Activated CD4-positive, alpha-beta T cell treated with anti-CD3 and anti-CD28 coated beads, Interleukin-2, amount 50 U/mL, for 1 hour (primary cell): Measurements from ENCODE around the gene BLTP2.
"Not testable (repeated sequence)": the region's sequence is repeated elsewhere in the genome, so short reads cannot be mapped to it uniquely, and the experiment has no call there.

Source experiments
- DNase-seq: peaks from one replicate; pipeline ENCODE4 v3.0.0-alpha.2; 2020

BLTP2 gene

DNA sequence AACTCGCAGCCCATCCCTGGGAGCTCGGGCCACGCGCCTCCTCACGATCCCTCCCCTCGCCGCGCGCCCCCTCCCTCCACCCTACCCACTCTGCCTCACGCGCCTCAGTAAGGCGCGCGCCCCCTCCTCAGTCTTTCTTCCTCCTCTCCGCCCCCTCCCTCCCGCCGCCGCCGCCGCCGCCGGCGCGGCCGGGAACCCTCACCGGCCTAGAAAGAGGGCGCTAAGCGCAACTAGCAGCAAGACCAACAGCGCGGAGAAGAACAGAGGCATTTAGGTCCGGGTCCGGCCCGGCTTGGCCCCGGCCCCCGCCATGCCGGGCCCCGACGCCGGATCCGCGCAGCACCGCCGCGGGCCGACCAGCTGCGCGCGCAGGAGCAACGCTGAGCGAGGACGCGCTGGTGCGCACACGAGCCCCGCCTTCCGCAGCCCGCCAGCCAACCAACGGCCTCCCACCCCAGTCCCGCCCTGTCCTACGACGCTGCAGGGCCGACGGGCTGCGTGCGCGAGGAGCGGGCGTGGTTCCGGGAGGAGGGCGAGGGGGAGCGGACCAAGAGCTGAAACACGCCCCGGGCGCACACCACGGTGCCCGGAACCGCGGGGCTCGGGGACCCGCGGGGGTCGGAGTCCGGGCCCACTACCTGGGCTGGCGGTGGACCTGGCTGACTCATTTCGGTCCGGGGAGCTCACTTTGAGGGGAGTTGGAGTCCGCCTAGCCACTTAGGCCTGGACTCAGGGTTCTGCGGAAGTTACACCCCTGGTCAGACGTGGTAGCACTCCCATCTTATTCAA is at the start of gene BLTP2:
Gene BLTP2 (minus strand): TSS at position 372 of the 789 bp plus-strand sequence. CDS start 102 bp downstream, at position 270.
- peak; percentile 95 for DNase-seq

DNA sequence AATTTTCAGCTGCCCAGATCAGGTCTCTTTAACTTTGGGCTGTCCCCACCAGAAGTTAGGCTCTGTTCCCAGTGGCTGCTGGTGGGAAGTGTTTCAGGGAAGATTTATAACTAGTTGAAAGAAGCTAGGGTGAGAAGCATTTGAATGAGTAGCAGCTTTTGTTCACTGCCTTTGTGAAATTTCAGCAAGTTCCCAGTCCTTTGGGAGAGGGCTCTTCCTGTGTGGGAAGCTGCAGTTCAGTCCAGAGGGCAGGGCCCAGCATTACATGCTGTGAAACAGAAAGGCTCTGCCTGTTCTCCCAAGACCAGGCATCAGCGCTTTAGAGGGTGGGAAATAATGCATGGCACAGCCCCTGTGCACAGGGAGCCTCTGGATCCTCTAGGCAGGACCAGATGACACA is 48.9 kb upstream of the BLTP2 start:
- DNase-seq: no peak

DNA sequence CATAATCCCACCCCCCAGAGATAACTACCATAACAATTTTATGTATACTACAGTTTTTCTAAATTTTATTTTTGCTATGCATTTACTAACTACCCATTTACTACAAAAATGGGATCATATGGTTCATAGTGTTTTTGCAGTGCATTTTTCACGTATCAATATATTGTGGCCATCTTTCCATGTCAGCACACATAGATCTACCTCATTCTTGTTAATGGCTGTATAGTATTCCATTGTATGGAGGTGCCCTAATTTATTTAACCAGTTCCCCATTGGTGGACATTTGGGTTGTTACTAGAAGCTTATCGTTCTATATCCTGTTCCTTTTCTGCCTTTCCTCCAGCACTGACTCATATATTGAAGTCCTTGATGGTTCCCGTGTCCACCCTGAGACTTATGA is 44.1 kb upstream of the BLTP2 start:
- no peak for DNase-seq

DNA sequence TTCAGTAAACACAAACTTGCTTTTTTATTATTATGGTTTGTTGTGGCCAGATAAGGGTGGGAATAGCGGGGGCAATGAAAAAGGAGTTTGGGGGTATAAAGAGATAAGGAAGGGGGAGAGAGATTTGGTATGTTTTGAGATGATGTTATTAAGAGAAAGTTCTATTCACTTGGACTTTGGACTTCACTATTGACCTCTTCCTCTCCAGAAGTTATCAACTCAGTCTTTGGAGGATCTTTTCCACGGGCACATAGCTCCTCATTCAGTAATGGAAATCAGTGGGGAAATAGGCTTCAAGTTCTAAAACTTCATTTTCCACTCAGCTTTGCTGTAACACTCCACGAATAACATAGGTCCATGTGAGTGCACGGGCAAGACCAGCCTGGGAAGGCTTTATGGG is 43.5 kb upstream of the BLTP2 start:
- no peak for DNase-seq

DNA sequence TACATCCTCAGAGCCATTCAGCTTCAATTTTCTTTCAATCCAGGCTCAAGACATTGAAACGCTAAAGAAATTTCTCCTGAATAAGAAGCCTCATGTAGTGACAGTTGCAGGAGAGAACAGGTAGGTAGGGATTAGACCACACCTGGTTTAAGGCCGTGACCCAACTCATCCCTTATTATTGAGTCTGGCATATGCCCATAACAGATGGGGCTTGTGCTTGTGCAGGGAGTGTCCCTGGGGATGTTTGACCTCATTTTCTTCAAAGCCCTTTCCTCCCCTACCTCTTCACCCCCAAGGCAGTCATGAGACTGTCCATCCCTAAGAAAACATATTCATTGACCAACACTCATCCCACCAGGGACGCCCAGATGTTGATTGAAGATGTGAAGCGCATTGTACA is 41.3 kb upstream of the BLTP2 start:
- DNase-seq: no peak

DNA sequence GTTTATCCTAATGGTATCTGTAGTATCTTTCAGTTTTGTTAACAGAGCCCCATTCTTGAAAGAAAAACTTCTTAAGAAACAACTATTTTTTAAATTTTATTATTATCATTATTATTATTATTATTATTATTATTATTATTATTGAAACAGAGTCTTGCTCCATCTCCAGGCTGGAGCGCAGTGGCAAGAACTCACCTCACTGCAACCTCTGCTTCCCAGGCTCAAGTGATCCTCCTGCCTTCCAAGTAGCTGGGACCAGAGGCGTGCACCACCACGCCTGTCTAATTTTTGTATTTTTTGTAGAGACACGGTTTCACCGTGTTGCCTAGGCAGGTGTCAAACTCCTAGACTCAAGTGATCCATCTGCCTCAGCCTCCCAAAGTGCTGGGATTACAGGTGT is 40.4 kb upstream of the BLTP2 start:
- no peak for DNase-seq

DNA sequence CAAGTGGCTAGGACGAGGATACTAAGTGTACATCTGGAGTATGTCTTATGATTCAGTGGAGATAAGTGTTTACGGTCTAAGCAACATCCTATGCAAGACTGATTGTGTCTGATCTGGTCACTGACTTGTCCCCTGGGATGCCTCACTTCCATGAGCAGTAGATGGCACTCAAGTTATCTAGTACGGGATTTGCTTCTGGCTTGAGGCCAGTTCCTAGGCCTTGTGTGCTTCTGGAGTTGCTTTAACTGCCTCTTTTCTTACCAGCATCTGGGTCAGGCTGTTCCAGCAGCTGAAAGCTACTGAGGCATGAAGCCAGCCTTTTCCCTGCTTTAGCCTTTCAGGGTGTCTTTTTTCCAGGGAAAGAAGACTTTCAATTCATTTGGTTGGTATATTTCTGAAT is 40.0 kb upstream of the BLTP2 start:
- DNase-seq: no peak

DNA sequence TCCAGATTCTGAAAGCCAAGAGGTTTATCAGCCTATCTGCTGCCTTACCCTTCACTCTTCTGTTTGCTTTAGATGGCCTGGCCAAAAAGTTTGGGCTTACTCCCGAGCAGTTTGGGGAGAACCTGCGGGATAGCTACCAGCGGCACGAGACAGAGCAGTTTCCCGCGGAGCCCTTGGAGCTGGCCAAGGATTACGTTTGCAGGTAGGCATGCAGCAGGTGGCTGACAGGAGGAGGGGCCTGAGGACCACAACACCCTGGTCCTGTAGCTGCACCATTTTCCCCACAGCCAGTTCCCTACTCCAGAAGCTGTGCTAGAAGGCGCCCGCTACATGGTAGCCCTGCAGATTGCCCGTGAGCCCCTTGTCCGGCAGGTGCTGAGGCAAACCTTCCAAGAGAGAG is 37.7 kb upstream of the BLTP2 start:
- no peak for DNase-seq

DNA sequence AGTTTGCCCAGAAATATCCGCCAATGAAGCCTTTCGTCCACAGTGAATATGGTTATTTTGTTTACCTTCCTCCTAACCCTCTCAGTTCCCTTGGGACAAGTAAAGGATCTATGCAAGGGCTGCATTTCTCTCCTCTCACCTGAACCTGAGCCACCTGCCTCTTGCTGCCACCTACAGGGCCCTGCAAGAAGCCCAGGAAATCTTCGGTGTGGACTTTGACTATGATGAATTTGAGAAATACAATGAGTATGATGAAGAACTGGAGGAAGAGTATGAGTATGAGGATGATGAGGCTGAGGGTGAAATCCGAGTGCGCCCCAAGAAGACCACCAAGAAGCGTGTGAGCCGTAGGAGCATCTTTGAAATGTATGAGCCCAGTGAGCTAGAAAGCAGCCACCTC is 31.0 kb upstream of the BLTP2 start:
- DNase-seq: no peak

DNA sequence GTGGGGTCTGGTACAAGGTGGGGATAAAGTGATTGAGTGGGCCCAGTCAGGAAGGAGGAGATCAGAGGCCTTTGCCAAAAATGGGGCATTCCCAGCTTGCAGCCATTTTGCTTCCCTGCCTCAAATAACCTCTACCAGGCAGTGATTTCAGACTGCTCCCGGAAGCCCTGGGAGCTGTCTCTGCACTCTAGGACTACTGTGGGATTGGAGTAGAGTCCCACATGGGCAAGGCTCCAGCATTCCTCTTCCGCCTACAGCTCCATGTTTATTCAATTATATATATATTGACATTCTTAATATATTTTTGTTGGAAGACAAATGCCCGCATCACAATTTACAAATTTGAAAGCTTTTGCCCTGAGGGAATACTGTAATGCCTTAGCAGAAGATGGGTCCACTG is 30.5 kb upstream of the BLTP2 start:
- DNase-seq: no peak

DNA sequence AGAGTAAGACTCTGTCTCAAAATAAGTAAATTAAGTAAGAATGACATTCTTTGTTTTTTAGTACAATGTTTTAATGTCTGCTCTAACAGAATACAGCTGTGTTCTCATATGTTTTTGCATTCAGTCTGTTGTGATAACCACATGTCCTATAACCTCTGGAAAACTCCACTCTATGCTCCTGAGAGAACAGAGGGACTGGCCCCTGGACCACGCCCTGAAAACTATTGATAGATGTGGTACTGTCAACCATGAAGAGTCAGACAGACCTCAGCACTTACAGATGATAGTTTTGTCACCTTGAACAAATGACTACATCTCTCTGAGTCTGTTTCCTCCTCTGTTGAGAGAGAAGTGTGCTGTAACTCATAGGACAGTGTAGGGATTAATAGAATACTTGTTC is 25.0 kb upstream of the BLTP2 start:
- no peak for DNase-seq

DNA sequence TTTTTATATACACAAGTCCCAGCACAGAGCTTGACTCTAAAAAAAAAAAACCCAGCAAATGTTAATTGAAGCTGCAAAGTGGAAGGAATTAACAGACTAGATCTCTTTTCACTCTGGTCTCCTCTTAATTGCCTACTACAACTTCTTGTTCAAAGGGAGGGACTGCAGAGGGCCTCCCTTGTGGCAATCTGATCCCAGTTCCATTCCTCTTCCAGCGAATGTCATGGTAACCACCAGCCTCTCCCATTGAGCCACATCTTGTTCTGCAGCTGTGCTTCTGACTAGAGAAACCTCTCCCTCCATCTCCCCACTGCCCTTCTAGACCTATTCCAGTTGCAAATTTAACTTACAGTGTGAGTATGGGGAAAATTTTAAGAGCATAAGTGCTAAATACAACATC is 22.9 kb upstream of the BLTP2 start:
- DNase-seq: no peak

DNA sequence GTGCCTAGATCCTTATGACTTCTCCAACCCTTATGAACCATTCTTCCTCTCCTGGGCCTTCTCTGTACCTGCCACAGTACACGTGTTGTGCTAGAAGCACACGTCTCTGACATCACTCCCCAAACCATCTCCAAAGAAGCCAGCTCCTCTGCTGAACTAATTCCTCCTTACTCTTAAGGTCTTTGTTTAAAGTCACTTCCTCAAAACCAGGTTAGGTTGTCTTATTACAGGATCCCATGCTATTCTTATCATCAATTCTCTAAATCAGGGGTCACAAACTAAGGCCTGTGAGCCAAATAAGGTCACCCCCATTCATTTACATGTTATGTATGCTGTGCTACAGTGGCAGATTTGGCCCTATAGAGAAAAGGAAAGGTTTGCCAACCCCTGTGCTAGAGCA is 21.0 kb upstream of the BLTP2 start:
- DNase-seq: no peak

DNA sequence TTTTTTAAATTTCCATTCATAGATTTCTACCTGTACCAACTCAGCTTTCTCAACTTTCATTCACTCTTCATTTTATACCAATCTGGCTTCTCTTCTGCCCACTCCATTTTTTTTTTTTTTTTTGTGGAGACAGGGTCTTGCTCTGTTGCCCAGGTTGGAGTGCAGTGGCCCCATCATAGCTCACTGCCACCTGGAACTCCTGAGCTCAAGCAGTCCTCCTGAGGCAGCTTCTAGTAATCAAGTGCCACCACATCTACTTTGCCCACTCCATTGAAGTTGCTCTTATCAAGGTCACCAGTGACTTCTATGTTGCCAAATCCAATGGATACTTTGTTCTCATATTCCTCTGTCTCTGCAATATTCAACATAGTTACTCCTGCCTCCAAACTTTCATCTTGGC is 18.8 kb upstream of the BLTP2 start:
- DNase-seq: no peak

DNA sequence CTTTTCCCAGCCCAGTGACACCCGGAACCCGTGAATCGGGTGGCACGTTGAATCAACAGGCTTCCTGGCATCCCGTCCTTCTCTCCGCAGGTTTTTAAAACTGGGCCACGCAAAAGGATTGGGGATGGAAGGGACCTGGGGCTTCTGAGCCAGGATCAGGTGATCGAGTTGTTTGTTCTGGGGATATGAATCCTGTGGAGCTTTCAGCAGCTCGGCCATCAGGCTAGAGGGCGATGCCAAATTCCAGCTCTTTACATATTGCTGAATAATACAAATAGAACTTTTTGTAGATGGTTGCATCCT is 17.5 kb upstream of the BLTP2 start:
- no peak for DNase-seq

DNA sequence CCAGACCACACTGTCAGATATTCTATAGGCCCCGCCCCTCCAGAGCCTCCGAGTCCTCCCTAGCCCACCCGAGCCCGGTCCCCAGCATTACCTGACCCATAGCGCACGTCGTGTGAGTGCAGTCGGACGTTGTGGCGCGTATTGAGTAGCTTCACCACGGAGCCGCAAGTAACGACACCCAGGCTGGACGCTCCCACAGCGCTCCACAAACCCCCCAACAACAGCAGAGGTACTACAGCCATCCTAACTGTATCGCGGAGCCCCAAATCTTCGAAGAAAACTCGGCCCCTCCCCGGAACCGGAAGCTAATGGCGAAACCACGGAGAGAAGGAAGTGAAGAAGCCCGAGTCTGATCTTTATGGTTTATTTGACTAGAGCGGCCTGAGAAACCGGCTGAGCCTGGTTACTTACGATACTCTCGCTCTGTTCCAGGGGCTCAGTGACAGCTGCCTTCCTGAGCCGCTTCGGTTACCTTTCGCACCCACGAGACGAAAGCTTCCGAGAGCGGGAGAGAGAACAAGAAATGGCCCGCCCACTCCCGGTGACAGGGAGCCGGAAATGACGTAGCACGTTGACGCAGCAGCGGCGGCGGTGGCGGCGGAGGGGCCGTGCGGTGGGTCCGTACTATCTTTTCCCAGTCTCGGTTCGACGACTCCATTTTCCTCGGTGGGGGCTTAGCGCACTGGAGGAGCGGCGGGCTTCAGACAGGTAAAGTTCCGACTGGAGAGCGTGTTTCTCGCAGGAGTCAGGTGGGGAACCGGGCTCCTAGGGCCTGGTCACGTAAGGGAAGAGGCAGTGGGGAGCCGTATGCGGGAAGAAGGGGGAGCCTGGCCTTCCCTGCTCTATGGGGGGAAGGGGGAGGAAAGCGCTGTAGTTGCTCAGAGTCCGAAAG is 16.9 kb upstream of the BLTP2 start, which contains the start of the genes SDF2 and SUPT6H:
Gene SDF2 (minus strand): TSS at position 272 of the 892 bp plus-strand sequence. CDS start 30 bp downstream, at position 242.
Gene SUPT6H (plus strand): TSS at position 571 of the 892 bp plus-strand sequence. CDS start 11,197 bp downstream, outside the sequence.
- DNase-seq: peak; percentile 91

DNA sequence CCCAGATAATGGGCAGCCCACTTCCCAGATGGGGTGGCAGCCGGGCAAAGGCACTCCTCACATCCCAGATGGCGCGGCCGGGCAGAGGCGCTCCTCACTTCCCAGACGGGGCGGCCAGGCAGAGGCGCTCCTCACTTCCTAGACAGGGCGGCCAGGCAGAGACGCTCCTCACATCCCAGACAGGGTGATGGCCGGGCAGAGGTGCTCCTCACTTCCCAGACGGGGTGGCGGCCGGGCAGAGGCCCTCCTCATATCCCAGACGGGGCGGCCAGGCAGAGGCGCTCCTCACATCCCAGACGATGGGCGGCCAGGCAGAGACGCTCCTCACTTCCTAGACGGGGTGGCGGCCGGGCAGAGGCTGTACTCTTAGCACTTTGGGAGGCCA is 14.5 kb upstream of the BLTP2 start:
- DNase-seq: not testable (repeated sequence)

DNA sequence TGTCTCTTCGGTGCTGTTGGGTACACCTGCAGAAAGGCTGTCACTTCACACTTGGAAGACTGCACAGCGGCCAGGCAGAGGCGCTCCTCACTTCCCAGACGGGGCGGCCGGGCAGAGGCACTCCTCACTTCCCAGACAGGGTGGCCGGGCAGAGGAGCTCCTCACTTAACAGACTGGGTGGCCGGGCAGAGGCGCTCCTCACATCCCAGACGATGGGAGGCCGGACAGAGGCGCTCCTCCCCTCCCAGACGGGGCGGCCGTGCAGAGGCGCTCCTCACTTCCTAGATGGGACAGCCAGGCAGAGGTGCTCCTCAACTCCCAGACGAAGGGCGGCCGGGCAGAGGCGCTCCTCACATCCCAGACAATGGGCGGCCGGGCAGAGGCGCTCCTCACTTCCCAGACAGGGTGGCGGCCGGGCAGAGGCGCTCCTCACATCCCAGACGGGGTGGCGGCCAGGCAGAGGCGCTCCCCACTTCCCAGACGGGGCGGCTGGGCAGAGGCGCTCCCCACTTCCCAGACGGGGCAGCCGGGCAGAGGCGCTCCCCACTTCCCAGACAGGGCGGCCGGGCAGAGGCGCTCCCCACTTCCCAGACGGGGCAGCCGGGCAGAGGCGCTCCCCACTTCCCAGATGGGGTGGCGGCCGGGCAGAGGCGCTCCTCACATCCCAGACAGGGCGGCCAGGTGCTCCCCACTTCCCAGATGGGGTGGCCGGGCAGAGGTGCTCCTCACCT is 14.0 kb upstream of the BLTP2 start:
- not testable (repeated sequence) for DNase-seq

DNA sequence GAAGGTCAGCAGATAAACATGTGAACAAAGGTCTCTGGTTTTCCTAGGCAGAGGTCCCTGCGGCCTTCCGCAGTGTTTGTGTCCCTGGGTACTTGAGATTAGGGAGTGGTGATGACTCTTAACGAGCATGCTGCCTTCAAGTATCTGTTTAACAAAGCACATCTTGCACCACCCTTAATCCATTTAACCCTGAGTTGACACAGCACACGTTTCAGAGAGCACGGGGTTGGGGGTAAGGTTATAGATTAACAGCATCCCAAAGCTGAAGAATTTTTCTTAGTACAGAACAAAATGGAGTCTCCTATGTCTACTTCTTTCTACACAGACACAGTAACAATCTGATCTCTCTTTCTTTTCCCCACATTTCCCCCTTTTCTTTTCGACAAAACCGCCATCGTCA is 13.4 kb upstream of the BLTP2 start:
- DNase-seq: not testable (repeated sequence)

DNA sequence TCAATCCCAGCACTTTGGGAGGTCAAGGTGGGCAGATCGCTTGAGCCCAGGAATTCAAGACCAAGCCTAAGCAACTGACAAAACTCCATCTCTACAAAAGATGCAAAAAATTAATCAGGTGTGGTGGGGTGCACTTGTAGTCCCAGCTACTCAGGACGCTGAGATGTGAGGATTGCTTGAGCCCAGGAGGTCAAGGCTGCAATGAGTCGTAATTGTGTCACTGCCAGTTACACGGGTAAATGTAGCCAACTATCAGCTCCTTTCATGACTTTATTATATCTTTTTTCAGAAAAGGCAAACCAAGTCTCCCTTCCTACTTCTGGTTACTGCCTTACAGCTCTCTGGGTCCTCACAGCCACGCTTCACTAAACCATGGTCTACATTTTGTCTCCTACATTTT is 12.8 kb upstream of the BLTP2 start:
- no peak for DNase-seq

DNA sequence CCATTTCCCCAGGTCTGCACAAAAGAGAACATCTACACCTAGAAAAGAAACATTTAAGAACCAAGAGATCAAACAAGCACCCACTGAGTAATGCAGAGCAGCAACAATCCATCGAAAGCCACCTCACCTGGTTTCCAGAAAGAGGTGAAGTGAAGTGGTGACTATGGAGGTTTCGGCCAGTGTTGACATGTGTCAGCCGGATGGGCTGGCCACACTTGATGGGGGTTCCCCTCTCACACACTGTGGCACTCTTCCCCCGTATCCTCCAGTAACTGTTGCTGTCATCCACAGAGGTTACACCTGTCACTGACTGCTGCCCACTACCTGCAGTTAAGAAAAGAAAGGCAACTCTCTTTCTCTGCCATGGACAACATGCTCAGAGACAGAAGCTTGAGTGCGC is 10.2 kb upstream of the BLTP2 start:
- DNase-seq: no peak

DNA sequence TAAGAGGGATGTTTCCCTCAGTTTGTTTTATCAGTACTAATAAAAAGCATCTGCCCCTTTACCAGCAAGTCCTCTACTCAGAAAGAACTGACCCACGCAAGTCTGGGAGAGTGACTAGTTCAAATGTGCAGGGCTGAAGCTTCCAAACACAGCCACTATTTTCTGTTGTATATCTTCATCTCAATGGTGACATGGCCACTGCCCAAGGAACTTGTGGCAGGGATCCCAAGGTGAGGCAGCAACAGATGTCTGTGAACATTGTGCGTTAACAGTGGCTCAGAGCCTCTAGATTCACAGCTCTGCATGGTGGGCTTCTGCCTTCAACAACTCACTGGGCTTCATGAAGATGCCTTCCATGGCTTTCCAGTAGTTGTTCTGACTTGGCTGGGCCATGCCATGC is 3.7 kb upstream of the BLTP2 start:
- DNase-seq: no peak

DNA sequence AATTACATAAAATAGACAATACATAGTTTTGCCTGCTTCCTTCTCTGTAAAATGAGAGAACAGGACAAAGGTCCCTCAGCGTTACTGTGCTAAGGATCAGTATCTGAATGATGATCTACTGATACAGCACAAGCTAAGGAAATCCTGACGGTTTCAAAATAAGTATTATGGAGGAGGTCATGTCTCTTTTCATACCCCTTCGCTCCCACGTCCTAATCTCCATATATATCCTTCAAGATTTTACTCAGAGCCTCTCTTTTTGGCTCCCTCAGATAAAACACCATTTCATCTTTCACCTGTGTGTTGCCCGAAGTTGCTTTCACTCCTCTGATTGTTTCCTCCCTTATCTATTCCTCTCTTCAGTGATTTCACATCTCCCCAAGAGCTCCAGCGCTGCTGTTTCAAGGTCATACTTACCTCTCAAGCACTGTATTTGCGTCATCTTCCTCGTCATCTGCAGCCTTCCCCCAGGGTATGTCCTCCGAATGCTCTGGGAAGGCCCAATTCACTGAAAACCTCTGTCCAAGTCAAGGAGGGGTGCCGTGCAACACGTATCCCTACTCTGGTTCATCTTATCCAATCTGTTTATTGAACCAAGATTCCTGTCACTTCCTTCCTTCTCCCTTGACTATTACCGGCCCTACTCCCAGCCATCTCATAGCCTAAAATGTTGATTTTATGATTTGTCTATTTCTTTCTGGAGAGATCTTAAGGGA is 1.2 kb upstream of the BLTP2 start:
- no peak for DNase-seq
